ENCODE measurements around the gene RNF187.
A peak's percentile ranks its signal among the peaks of the same experiment; 100 is the strongest.
"Not testable (repeated sequence)": the region's sequence is repeated elsewhere in the genome, so short reads cannot be mapped to it uniquely, and the experiment has no call there.

RNF187 gene

GRCh38 chr1:228462560-228462959, 24.6 kb upstream of the RNF187 start:
- no peak for DNase-seq

GRCh38 chr1:228463009-228463558, 24.1 kb upstream of the RNF187 start:
- peak; percentile 42 for DNase-seq

- peak; percentile 96 for DNase-seq
Measured at GRCh38 chr1:228463559-228464455, 23.4 kb upstream of the RNF187 start.

- DNase-seq: peak; percentile 99
Measured at GRCh38 chr1:228464487-228464983, 22.6 kb upstream of the RNF187 start.

GRCh38 chr1:228465141-228465540, 22.0 kb upstream of the RNF187 start:
- DNase-seq: peak; percentile 59

GRCh38 chr1:228465571-228466146, 21.5 kb upstream of the RNF187 start:
- peak; percentile 69 for DNase-seq

- DNase-seq: not testable (repeated sequence)
Measured at GRCh38 chr1:228468188-228468587, 19.0 kb upstream of the RNF187 start.

- DNase-seq: no peak
Measured at GRCh38 chr1:228469413-228470162, 17.6 kb upstream of the RNF187 start.

GRCh38 chr1:228471154-228471761, 15.9 kb upstream of the RNF187 start:
- no peak for DNase-seq

GRCh38 chr1:228471762-228472398, 15.3 kb upstream of the RNF187 start:
- DNase-seq: peak; percentile 80

GRCh38 chr1:228472655-228473054, 14.5 kb upstream of the RNF187 start:
- no peak for DNase-seq

- no peak for DNase-seq
Measured at GRCh38 chr1:228474507-228474906, 12.7 kb upstream of the RNF187 start.

GRCh38 chr1:228475812-228476211, 11.4 kb upstream of the RNF187 start:
- no peak for DNase-seq

GRCh38 chr1:228477263-228477662, 9.9 kb upstream of the RNF187 start:
- peak; percentile 42 for DNase-seq

GRCh38 chr1:228478326-228478725, 8.9 kb upstream of the RNF187 start:
- no peak for DNase-seq

GRCh38 chr1:228478912-228479711, 8.1 kb upstream of the RNF187 start:
- DNase-seq: no peak

- no peak for DNase-seq
Measured at GRCh38 chr1:228483789-228484188, 3.4 kb upstream of the RNF187 start.

- peak; percentile 96 for DNase-seq
Measured at GRCh38 chr1:228486596-228487335, 416 bp upstream of the RNF187 start.

- DNase-seq: no peak
Measured at GRCh38 chr1:228488125-228488817, 1.1 kb downstream of the RNF187 start.
